GM18858 (cell line): Measurements from ENCODE around the gene EIF4G3.

Experiments
- ATAC-seq: cut with Tn5 transposase; IDR thresholded peaks from one replicate; pipeline ENCODE4 v1.9.1; 2021; ENCODE audit not compliant: unreplicated experiment

EIF4G3 gene

DNA sequence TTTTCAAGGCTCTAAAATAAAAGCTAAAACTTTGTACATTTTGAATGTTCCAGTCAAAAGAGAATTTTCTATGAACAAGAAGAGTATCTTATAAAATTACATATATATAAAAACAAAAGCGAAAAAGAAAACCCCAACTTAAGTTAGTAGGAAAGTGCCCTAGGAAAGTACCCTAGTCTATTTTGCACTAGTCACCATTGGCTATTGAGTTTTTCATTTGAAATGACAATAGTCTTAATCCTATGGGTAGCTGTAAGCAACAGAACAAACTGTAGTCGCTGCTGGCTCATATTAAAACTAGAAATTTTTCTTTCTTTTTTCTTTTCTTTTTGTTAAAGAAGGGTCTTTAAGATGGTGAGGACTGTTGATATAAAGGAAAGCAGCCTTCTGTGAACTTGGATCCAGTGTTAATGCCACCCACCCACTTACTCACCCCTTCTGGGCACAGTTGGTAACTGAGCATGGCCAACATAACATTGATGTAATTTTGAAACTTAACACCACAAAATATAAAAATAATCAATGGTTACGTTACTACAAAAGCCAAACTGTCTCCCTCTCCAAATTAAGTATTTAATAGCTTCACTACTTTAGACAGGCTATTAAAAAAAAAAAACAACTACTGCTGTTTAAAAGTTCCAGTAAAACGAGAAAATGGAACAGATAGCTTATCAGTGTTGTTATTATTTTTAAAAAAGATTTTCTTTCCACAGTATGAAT lies 177.0 kb downstream of the EIF4G3 start:
- ATAC-seq, result no peak

DNA sequence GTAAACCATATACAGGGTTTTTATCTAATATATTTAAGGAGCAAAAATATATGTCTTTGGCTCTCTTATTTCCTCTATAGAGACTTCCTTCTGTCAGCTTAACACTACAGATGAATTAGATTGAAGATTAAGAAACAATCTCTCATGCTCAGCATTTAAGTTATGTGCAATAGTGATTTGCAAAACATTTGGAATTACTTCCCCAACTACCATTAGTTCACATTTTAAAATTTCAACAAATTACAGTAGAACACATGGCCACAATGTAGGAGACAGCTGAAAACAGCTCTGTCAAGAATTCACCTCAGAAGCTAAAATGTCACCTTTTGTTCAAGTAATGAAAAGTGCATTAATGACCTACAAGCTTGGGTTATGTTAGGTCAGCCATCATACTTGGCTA lies 177.9 kb downstream of the EIF4G3 start:
- ATAC-seq, result no peak

DNA sequence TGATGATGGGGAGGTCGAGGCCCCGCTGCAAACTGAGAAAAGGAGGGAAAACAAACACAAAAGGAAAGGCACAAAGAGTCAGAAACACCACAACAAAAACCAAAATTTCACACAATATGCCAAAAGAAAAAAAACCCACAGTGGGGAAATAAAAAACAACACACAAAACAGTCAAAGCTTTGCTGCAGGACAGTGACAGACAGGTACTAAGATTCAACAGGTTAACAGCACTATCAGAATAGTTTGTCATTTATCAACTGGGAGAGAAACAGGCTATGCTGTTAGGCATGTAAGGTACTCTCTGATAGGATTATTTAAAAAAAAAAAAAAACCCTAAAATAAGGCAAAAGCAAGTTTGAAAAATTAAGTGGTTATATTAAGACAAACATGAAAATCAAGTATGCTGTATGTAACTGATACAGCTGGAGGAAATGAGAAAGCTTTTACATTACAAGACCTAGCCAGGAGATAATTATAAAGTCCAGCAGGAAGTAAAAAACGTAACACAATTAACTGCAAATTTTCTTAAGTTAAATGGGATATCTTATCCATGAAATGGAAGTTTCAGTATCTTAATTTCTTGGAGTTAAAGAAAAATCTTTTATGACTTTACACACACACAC lies 179.0 kb downstream of the EIF4G3 start:
- ATAC-seq, result no peak

DNA sequence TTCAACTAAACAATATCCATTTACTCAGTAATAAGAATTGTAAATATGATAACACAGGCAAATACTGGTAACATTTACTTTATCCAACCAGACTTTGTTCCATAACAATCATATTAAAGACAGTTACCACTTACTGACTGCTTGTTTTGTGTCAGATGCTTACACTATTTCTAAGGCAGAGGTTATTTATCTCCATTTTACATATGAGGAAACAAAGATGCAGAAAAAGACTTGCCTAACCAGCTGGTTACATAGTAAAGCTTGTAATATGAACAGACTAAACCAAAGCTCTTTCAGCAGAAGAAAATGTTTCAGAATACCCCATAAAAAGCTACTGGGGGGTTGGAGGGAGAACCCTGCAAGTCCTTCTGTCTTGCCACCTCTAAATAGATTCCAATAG lies 180.1 kb downstream of the EIF4G3 start:
- ATAC-seq, result no peak

DNA sequence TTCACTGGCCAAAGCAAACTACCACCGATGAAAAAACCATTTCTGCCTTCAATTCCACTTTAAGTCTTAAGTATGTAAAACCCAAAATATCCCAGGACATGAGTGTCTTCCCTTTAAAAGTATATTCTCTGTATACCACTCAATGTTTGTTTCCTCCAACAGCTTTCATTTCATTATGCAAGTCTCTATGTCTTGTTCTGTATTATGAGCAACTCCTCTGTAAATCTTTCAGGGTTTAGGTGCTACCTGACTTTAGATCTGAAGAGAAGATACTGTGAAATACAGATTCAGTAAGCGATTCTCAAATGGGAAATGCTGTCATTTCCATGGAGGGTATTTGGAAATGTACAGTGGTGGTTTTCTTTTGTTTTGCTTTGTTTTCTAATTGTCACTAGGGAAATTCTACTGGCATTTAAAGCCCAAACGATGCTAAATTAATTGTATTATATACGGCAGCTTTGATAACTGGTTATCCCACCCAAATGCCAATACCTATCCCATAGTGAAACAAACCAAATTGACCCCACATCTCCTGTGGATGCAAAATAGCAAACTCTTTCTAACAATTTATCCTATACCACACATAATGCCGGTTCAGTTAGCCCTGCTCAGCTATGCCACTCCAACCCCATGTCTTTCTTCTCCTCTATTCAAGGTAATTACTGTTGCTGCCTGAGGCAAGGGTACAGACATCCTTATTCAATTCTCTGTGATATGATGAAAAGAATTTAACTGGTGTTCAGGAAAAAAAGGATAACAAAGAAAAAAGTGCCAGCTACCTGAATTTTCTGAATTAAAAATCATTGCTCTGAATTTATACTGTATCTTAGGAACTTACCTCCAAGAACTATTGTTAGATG lies 182.8 kb downstream of the EIF4G3 start:
- ATAC-seq, result no peak

DNA sequence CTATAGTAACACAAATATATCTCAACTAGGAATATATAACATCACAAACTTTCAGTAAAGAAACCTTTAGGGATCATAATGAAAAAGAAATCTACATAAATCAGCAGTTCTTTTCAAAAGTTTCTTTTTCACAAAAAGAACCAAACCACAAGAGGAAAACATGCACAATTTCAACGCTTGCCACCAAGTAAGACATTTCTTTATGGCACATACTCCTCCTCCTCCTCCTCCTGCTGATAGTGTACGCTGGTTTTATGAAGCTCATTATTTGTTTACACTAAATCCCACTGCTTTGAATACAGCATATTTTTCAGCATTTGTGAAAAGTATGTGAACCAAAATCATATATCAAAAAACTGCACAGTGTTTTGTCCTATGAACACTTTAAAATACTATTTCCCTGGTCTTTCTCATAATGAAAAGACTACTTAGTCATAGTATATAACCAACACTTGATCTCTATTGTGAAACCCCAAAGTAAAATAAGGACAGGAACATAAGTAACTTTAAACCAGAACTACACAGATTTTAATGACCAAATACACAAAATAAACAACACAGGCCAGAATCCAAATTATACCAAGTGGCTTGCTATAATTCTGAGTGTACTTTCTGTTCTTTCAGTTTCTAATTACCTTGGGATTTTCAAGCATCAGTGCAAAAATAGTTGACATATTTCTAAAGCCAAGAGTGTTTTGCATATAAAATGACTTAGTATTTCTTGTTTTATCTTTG lies 184.2 kb downstream of the EIF4G3 start:
- ATAC-seq, result no peak

DNA sequence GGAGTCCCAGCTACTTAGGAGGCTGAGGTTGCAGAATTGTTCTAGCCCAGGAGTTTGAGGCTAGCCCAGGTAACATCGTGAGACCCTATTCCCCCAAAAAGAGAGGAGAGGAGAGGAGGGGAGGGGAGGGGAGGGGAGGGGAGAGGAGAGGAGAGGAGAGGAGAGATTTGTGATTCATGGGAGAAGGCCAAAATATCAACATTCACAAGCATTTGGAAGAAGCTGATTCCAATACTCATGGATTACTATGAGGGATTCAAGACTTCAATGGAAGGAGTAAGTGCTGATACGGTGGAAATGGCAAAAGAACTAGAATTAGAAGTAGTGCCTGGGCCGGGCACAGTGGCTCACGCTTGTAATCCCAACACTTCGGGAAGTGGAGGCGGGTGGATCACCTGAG lies 187.8 kb downstream of the EIF4G3 start:
- no peak for ATAC-seq

DNA sequence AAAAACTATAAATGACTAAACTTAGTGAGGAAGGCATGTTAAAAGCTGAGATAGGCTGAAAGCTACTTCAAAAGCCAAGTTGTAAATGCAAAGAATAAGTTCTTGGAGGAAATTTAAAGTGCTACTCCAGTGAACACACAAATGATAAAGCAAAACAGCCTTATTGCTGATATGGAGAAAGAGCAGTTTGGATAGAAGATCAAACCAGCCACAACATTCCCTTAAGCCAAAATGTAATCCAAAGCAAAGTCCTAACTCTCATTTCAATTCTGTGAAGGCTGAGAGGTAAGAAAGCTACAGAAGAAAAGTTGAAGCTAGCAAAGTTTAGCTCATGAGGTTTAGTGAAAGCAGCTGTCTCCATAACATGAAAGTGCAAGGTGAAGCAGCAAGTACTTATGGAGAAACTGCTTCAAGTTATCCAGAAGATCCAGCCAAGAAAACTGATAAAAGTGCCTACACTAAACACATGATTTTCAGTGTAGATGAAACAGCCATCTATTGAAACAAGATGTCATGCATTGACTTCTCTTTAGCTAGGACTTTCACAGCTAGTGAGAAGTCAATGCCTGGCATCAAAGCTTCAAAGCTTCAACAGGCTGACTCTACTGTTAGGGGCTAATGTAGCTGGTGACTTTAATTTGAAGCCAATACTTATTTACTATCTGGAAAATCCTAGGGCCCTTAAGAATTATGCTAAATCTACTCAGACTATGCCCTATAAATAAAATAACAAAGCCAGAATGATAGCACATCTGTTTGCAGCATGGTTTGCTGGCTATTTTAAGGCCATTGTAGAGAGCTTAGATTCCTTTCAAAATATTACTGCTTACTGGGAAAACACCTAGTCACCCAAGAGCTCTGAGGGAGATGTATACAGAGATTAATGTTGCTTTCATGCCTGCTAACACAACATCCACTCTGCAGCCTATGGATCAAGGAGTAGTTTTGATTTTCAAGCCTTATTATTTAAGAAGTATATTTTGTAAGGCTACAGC lies 188.6 kb downstream of the EIF4G3 start:
- no peak for ATAC-seq

DNA sequence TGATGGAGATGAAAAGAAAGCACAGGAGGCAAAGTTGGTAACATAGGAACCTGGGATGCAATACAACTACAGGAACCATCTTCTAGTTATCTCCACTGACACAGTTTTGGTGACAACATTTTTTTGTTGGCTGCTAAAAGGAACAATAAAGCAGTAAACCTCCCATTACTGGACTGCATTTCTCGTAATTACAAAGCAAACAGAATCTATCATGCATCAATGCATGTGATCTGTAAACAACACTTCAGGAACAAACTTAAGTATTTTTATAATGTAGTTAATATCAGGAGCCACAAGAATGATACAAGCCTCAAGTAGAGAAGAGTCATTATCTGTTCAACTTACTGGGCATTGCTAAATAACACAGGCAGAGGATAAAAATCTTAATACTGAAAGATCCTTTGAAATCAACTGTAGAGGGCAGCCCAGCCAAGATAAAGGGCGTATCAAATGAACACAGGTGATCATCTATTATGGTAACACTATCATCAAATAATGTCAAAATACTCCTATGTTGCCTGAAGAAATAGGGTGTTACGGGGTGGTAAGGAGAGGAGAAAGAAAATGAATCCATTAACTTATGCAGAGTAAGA lies 193.3 kb downstream of the EIF4G3 start:
- no peak for ATAC-seq

DNA sequence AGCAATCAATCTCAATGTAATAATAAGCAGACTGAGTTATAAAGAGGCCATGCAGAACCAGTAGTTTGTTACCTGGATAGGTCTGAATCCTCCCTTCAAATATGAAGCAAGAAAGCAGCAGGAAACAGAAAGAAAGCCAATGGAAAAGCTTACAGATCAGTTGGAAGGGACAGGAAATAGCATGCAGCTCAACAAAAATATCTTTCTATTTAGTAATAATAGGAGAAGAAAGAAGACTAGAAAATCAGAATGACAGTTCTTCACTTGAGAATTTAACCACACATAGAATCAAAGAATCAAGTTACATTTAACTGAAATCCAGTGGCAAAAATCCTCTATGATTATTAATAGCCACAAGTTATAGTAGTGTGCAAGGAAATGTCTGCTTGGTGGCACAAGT lies 194.4 kb downstream of the EIF4G3 start:
- no peak for ATAC-seq

DNA sequence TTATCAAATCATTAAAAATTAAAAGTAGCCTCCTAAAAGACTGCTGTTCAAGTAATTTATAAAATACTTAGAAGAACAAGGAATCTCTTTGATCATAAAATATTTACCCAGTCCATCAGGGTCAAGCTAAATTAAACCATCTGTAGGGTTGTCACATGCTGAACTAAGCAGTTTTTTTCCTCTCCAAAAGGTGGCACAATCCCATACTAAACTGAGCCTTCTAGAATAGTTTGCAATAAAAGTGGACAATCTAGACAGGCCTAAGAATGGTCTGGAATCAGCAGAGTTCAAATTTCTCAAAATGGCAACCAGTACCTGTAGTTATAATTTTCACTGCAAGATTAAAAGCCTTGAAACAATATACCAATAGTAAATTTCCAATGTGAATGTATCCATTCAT lies 194.8 kb downstream of the EIF4G3 start:
- no peak for ATAC-seq

DNA sequence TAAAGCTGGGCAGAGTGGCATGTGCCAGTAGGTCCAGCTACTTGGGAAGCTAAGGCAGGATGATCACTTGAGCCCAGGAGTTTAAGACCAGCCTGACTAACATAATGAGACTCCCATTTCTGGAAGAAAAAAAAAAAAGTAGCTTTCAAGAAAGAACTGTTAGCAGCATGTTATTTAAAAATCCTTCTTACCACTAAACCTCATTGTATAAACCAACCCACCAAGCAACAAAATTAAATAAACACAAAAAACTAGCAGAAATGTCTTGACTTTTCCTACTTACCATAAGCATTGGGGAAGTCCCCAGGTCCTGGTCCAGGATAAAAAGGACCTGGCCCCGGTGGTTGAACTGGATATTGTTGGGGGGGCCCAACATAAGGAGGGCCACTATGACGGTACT lies 196.6 kb downstream of the EIF4G3 start:
- no peak for ATAC-seq

DNA sequence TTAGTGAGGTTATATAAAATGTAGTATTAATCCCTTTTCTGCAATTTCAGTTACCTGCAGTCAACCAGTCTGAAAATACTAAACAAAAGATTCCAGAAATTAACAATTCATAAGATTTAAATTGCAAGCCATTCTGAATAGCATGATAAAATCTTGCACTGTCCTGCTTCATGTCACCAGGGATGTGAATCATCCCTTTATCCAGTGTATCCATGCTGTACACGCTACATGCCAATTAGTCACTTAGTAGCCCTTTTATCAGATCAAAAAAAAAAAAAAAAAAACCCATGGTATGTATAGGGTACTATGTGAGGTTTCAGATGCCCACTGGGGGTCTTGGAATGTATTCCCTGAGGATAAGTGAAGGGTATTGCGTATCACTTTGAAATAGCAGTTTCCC lies 198.3 kb downstream of the EIF4G3 start:
- no peak for ATAC-seq

DNA sequence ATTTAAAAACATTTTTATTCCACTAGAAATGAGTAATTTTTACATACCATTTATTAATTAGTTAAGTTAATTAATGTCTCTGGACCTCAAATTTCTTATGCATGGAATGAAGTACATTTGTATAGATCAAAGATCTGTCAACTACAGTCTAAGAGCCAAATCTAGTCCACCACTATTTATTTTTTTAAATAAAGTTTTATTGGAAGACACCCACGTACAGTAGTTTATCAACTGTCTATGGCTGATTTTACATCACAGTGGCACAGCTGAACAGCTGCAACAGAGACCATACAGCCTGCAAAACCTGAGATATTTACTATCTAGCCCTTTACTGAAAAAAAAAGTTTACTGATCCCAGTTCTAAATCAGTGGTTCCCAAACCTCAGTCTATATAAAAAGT lies 201.0 kb downstream of the EIF4G3 start:
- no peak for ATAC-seq

DNA sequence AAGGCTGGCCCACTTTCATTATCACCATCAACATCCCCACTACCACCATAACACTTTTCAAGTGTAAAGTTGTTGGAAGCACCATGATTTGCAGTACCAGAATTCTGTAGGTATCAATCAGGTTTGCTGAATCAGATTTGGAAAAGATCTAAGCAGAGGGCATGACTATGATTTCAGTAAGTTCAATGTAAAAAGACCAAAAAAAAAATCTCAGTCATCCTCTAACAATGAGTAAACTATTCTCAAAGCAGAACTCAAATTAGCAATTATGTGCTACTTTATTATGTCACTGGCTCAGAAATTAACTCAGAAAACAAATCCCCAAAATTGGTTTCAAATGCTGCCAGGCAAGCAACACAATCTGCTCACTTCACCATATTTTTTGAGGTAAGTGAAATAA lies 201.7 kb downstream of the EIF4G3 start:
- ATAC-seq, result no peak

DNA sequence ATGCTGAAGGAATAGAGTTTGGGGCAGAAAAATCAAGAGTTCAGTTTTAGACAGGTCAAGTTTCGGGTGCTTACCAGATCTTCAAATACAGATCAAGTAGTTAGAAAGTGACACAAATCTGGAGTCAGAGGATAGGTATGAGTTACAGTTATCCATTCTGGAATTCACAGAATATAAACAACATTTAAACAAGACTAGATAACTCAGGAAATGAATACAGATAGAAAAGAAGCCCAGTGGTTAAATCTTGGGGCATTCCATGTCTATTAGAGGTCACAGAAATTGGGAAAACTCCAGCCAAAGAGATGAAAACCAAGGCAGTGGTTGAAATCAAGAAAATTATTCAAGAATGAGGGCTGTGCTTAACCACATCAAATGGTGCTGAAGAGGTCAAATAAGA lies 202.6 kb downstream of the EIF4G3 start:
- ATAC-seq, result no peak

DNA sequence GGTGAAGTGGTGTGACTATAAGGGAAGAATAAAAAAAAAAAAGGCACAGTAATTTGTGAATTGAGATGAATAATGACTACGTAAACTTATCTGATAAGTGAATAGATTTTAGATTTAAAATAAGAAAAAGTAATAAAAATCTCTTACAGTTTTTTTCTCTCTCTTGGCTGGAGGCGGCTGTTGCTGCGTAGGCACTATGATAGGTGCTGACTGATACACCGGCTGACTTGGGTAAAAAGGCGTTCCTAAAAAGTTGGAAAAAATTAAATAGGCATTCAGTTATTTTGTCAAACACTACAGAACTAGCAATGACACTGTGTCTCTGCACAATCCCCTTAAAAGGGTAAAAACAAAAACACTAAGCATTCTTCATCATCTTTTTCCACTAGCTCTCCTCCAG lies 203.8 kb downstream of the EIF4G3 start:
- ATAC-seq, result no peak

DNA sequence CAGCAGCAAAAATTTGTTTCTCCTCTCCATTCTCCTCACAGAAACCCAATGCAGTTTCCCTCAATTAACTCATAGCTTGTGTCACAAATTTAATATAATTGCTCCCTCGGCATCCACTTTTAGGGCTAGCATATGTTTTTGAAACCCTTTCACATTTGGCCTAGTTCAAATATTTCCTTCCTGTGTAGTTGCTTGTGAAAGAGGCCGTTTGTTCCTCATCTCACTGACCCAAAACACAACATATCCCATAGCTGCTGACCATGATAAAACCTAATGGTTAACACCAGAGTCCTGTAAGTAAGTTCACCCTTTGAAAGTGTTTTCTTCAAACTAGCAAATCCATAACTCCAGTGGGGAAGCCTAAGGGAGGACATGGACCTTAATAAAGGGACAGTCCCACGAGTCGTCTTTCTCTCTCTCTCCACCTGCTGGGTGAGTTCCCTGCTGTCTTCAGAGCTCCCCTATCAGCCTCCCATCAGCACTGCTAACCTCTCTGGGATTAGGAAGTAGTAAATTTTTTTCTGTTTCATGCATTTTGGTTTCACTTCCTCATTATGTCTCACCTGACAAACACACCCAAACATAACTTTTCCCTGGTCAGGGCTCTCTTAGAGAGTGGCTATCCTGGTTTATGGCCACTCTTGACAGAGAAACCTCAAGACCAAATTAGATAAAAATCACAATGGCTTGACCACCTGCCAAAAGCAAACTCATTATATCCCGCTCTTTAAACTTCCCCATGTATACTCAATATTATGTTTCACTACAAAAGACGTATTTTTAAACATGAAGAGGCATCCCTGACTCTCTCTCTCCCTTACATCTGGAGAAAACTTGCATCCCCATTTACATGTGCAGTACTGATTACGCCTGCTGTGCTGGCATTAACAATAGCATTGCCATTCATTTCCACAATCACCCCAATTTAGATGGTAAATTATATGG lies 211.9 kb downstream of the EIF4G3 start:
- ATAC-seq, result peak; percentile 92
